Left lung (tissue), 10 donors: ENCODE measurements around the gene HMCN1. TPM values are rescaled to one million over a fixed set of nuclear protein-coding genes. Genes with fewer than 3 reads are reported as not detected.

Experiments used
- ATAC-seq: fragments of 200-7000 bp; cut with Tn5 transposase; one replicate; pipeline ENCODE4 v1.9.1; 2020; ENCODE audit warnings: moderate library complexity
- DNase-seq, 4 donors: peaks; one replicate each; pipeline ENCODE4 v3.0.0-alpha.2; 2013 to 2020
- H3K27ac ChIP-seq, 2 donors: fragments of 200-600 bp; sonication (generic) in 1 of 2; one replicate each; pipeline versions ENCODE4 v1.5.0 to v1.8.0; 2020 to 2021
- H3K27me3 ChIP-seq, 2 donors: fragments of 200-600 bp; sonication (generic) in 1 of 2; one replicate each; pipeline versions ENCODE4 v1.5.0 to v1.8.0; 2020 to 2021
- H3K36me3 ChIP-seq, 2 donors: fragments of 200-600 bp; sonication (generic) in 1 of 2; one replicate each; pipeline versions ENCODE4 v1.5.0 to v1.8.0; 2020 to 2021
- H3K4me1 ChIP-seq, 2 donors: fragments of 200-600 bp; one replicate each; pipeline ENCODE4 v1.8.0; 2021
- H3K4me3 ChIP-seq, 2 donors: fragments of 200-600 bp; sonication (generic) in 1 of 2; one replicate each; pipeline versions ENCODE4 v1.5.0 to v1.8.0; 2020 to 2021; ENCODE audit warnings: mild to moderate bottlenecking in 1 of 2
- H3K9me3 ChIP-seq, 2 donors: fragments of 200-600 bp; sonication (generic) in 1 of 2; one replicate each; pipeline versions ENCODE4 v1.5.0 to v1.8.0; 2020 to 2021
- intact Hi-C, 2 donors: fragments of 100-400 bp; cut with DNase I; formaldehyde crosslinking; loops; one replicate each; pipeline versions ENCODE4 v1.11.2 to v1.14.2; 2022
- polyA plus RNA-seq, 6 donors: library from polyadenylated mRNA; unstranded; fragments of 120-200 nt; gene quantifications; one replicate each; pipeline ENCODE4 v1.2.1, GENCODE V29; 2013; ENCODE audit not compliant: insufficient read length in 6 of 6
- total RNA-seq, 2 donors: library from RNA; stranded (reverse); fragmentation: NEBNext Ultra II Directional; extraction: Animal tissue kit (Norgen Biotek cat#: 25700); gene quantifications; one replicate each; pipeline ENCODE4 v1.2.1, GENCODE V29; 2021
- TF ChIP-seq, protein P1 (sequence below), 2 donors: fragments of 200-600 bp; sonication (generic) in 1 of 2; IDR thresholded peaks; one replicate each; pipeline versions ENCODE4 v1.5.0 to v1.8.0; 2021; ENCODE audit warnings: antibody characterized with exemption in 2 of 2
- donor health status: DM: no; HTN: yes; CAD: no.
- donor health status: DM: no; HTN: no; CAD: no.

HMCN1 gene
- total and polyA plus RNA-seq, 8 donors, result 24.0 to 91.0 (median 48.7) TPM

DNA sequence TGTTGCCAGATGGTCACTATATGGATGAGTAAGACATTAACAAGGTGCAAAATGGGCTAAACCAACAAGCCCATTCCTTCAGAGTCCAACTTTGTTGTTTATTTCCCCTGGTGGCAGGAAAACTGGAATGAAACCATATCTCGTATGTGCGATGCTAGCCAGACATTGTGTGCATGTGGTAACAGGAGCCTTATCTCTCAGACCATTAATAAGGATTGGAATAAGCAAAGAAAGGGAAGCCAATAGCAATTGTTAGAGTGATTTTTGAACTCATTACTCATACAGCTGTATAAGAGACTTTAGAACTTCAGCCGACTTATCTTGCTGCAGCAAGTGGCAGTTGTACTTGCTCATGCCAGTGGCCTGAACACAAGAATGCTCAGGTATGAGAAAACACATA lies 30.0 kb upstream of the HMCN1 start:
- H3K36me3 ChIP-seq, result no peaks in the 10 kb centered on the region
- peaks cover 0 to 5% of the 10 kb centered on the region in 2 donors for H3K27me3 ChIP-seq
- intact Hi-C loops, result no loop called here
- no peak for DNase-seq
- H3K4me3 ChIP-seq, result no peak overlapping the region
- no peaks in the 10 kb centered on the region for H3K4me1 ChIP-seq
- no peaks in the 10 kb centered on the region for H3K9me3 ChIP-seq
- no peak for ATAC-seq
- TF ChIP-seq, protein P1, sequence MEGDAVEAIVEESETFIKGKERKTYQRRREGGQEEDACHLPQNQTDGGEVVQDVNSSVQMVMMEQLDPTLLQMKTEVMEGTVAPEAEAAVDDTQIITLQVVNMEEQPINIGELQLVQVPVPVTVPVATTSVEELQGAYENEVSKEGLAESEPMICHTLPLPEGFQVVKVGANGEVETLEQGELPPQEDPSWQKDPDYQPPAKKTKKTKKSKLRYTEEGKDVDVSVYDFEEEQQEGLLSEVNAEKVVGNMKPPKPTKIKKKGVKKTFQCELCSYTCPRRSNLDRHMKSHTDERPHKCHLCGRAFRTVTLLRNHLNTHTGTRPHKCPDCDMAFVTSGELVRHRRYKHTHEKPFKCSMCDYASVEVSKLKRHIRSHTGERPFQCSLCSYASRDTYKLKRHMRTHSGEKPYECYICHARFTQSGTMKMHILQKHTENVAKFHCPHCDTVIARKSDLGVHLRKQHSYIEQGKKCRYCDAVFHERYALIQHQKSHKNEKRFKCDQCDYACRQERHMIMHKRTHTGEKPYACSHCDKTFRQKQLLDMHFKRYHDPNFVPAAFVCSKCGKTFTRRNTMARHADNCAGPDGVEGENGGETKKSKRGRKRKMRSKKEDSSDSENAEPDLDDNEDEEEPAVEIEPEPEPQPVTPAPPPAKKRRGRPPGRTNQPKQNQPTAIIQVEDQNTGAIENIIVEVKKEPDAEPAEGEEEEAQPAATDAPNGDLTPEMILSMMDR (IDR thresholded peaks at IDR 0.05), result no peak
- no peak overlapping the region for H3K27ac ChIP-seq

DNA sequence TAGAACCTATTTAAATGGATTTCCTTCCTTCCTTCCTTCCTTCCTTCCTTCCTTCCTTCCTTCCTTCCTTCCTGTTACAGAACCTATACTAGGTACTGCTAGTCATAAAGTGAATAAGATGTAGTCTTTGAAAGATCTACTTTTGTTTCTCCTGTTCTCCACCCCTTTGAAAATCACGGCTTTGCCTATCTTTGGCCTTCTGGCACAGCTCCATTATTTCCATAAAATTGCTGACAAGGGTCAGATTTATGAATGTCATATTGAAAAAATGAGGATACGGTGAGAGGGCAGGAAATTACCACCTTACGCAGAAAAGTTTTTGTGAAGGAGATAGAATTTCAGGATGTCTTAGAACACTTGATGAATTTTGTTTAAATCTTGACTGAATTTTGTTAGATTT lies 18.1 kb upstream of the HMCN1 start:
- ATAC-seq, result no peak
- Histone ChIP-seq H3K36me3 (no peaks in the 10 kb centered on the region), H3K27me3 (no peaks in the 10 kb centered on the region), H3K4me3 (no peak overlapping the region), H3K27ac (no peak overlapping the region), H3K4me1 (no peaks in the 10 kb centered on the region), H3K9me3 (no peaks in the 10 kb centered on the region)
- intact Hi-C loops, result no loop called here
- TF ChIP-seq, protein P1 (IDR thresholded peaks at IDR 0.05), result no peak
- no peak for DNase-seq

DNA sequence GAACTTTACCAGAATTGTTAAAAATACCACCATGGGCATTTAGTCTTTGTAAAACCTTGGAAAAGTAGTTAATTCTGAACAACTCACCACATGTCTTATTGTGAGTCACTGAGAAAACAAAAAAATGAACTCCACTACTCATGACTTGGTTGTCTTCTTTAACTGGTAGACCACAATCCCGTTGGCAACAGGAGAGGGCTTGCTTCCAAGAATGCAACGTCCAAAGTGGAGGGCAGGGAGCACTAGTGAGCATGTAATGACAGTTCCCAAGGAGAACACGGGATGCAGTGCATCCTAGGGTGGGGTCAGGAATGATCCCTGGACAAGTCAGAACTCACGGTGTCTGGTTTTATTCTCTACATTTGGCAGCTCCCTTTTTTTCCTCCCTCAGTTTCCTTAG lies 15.2 kb upstream of the HMCN1 start:
- Histone ChIP-seq H3K36me3 (no peaks in the 10 kb centered on the region), H3K27ac (no peak overlapping the region), H3K4me3 (no peak overlapping the region), H3K27me3 (no peaks in the 10 kb centered on the region), H3K9me3 (no peaks in the 10 kb centered on the region), H3K4me1 (no peaks in the 10 kb centered on the region)
- intact Hi-C loops, result no loop called here
- DNase-seq (peak in 1 of 4 donors; percentile 42), ATAC-seq (peak; percentile 69)
- TF ChIP-seq, protein P1 (IDR thresholded peaks at IDR 0.05), result no peak

DNA sequence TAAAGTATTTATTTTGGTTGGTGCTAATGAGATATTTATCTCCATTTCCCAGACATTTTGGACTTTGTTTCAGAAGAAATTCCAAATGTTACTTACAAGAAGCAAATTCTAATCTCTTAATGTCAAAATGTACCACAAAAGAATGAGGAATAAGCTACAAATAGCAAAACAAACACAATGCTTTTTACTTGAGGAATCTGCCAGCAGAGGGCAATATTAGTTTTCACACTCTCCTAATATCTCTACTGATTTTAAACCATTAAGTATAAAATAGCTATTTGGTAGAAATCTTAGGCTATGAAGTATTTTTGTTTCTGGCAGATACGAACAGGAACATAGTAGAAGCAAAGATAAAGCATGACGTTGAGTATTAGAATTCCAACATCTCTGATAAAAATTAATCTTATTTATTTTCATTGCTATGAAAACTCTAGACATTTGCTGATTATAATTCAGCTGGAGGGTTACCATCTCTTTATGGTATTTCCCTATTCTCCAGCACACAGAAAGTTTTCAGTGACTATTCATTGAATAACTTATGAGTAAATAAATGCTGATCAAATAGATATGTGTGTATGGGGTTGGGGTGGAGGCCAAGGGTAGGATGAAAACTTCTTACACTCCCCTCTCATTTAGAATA lies 13.4 kb upstream of the HMCN1 start:
- H3K27me3 ChIP-seq, result no peaks in the 10 kb centered on the region
- intact Hi-C loops, result loop anchor here in 1 of 2 donors (10.0 kb wide), 1 partner anchor 494 kb away; no protein-coding TSS in a partner anchor
- peak; percentile 81 for ATAC-seq
- no peaks in the 10 kb centered on the region for H3K4me1 ChIP-seq
- H3K27ac ChIP-seq, result no peak overlapping the region
- H3K4me3 ChIP-seq, result no peak overlapping the region
- no peaks in the 10 kb centered on the region for H3K9me3 ChIP-seq
- no peaks in the 10 kb centered on the region for H3K36me3 ChIP-seq
- TF ChIP-seq, protein P1 (IDR thresholded peaks at IDR 0.05), result peak; percentile 42 to 46
- DNase-seq, result peak in 2 of 4 donors; percentile 49 to 63

DNA sequence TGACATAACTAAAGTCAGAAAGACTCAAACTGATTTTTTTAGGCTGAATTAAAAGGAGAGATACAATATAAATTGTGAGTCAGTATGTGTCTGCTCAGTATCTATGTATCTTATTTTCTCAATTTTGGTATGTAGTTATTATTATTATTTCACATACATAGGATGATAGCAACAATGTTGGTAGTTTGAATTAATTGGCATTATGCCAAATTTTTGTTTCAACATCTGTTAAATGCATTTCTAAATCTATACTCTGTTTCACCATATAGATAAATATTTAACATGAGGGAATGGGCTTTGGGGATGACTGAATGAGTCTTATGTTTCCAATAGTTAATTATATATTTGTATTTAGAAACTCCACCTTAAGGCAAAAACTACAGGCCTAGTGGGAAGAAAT lies 12.6 kb upstream of the HMCN1 start:
- ATAC-seq, result no peak
- no peak for DNase-seq
- TF ChIP-seq, protein P1 (IDR thresholded peaks at IDR 0.05), result no peak
- Histone ChIP-seq H3K4me3 (no peak overlapping the region), H3K4me1 (no peaks in the 10 kb centered on the region), H3K27ac (no peak overlapping the region), H3K9me3 (no peaks in the 10 kb centered on the region), H3K36me3 (no peaks in the 10 kb centered on the region), H3K27me3 (no peaks in the 10 kb centered on the region)
- intact Hi-C loops, result loop anchor here in 1 of 2 donors (10.0 kb wide), 1 partner anchor 493 kb away; no protein-coding TSS in a partner anchor
